NCI-H2196 (cell line): Measurements from ENCODE around the gene LIPE.
A peak's percentile ranks its signal among the peaks of the same experiment; 100 is the strongest.

Source experiments
- DNase-seq: peaks from one replicate; lab custom pipeline; 2025; ENCODE audit not compliant: unreplicated experiment; lab: John Stamatoyannopoulos, UW

LIPE gene

GRCh38 chr19:42356686-42357085 lies 70.5 kb downstream of the LIPE start:
- no peak for DNase-seq

GRCh38 chr19:42355896-42356295 lies 71.3 kb downstream of the LIPE start:
- no peak for DNase-seq

- DNase-seq = no peak
Observed at GRCh38 chr19:42353341-42354015, 73.7 kb downstream of the LIPE start.

GRCh38 chr19:42352301-42353259 lies 74.6 kb downstream of the LIPE start:
- DNase-seq = peak; percentile 56
